Measurements from ENCODE around the gene TSPAN7.

TSPAN7 gene, protein sequence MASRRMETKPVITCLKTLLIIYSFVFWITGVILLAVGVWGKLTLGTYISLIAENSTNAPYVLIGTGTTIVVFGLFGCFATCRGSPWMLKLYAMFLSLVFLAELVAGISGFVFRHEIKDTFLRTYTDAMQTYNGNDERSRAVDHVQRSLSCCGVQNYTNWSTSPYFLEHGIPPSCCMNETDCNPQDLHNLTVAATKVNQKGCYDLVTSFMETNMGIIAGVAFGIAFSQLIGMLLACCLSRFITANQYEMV

GRCh38 chrX:38561126-38561868, at the start of gene TSPAN7:
TSPAN7 (plus strand) TSS chrX:38561542; CDS start chrX:38561547, 5 bp downstream.
- peak; percentile 22 for DNase-seq (ENCODE audit: low read depth)
- no peak for TF ChIP-seq CTCF (IDR thresholded peaks at IDR 0.05; ENCODE audit: low read depth, low read length, missing control alignments)
- H3K4me3 ChIP-seq (ENCODE audit: low read depth, low read length) = peak within 1 kb of the TSS; percentile 49

- DNase-seq (ENCODE audit: low read depth) = no peak
- no peak overlapping the region for H3K4me3 ChIP-seq (ENCODE audit: low read depth, low read length)
- TF ChIP-seq CTCF (IDR thresholded peaks at IDR 0.05; ENCODE audit: low read depth, low read length, missing control alignments) = no peak
These were observed 48.1 kb upstream of the TSPAN7 start for GRCh38 chrX:38513112-38513742.

GRCh38 chrX:38514016-38514854, 47.1 kb upstream of the TSPAN7 start:
- DNase-seq (ENCODE audit: low read depth) = no peak
- no peak for TF ChIP-seq CTCF (IDR thresholded peaks at IDR 0.05; ENCODE audit: low read depth, low read length, missing control alignments)
- H3K4me3 ChIP-seq (ENCODE audit: low read depth, low read length) = no peak overlapping the region

- H3K4me3 ChIP-seq (ENCODE audit: low read depth, low read length) = no peak overlapping the region
- no peak for TF ChIP-seq CTCF (IDR thresholded peaks at IDR 0.05; ENCODE audit: low read depth, low read length, missing control alignments)
- DNase-seq (ENCODE audit: low read depth) = no peak
These were observed 46.1 kb upstream of the TSPAN7 start for GRCh38 chrX:38515291-38515690.

- no peak for DNase-seq (ENCODE audit: low read depth)
- no peak for TF ChIP-seq CTCF (IDR thresholded peaks at IDR 0.05; ENCODE audit: low read depth, low read length, missing control alignments)
- H3K4me3 ChIP-seq (ENCODE audit: low read depth, low read length) = no peak overlapping the region
These were observed 45.1 kb upstream of the TSPAN7 start for GRCh38 chrX:38516196-38516774.

DNA sequence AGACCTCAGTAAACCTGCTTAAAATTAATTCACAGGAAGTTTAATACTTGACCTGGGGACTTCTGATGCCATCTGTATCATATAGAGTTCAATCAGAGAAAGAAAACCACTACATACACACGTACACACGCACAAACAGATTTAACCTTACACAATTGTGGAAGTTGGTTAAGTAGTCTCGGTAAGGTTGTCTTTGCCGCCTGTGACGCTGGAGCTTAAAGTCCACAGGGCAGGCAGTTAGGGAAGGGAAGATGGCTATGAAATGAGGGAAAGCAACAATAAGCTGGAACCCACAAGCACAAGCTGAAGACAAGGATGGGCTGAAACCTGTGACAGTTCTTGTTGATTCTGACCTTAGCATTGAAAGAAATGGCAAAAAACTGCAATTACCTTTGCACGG, 41.7 kb upstream of the TSPAN7 start:
- TF ChIP-seq CTCF (IDR thresholded peaks at IDR 0.05; ENCODE audit: low read depth, low read length, missing control alignments) = no peak
- DNase-seq (ENCODE audit: low read depth) = no peak

More for the DNA sequence above, 41.7 kb upstream of the TSPAN7 start:
- no peak overlapping the region for H3K4me3 ChIP-seq (ENCODE audit: low read depth, low read length)
